Smooth muscle cell (in vitro differentiated cells): ENCODE data around the gene STN1. TPM values are rescaled to one million over a fixed set of nuclear protein-coding genes. Genes with fewer than 3 reads are reported as not detected.

Source experiments
- DNase-seq: peaks from one replicate; lab custom pipeline; 2025; ENCODE audit not compliant: unreplicated experiment; lab: John Stamatoyannopoulos, UW
- H2AFZ ChIP-seq: fragments of 200-600 bp; sonication (generic); 2 replicates; pipeline ENCODE4 v1.6.0; 2016; ENCODE audit warnings: antibody characterized with exemption, low read depth, mild to moderate bottlenecking
- H3F3A ChIP-seq: fragments of 200-600 bp; sonication (generic); 2 replicates; pipeline ENCODE4 v1.6.0; 2017; ENCODE audit warnings: antibody characterized with exemption, low read depth
- H3K27ac ChIP-seq: fragments of 200-600 bp; sonication (generic); 2 replicates; pipeline ENCODE4 v1.5.1; 2016; ENCODE audit warnings: low read depth, mild to moderate bottlenecking
- H3K27me3 ChIP-seq: fragments of 200-600 bp; sonication (generic); 2 replicates; pipeline ENCODE4 v1.6.1; 2016; ENCODE audit warnings: low read depth, mild to moderate bottlenecking
- H3K36me3 ChIP-seq: fragments of 200-600 bp; sonication (generic); 2 replicates; pipeline ENCODE4 v1.5.1; 2016; ENCODE audit warnings: low read depth
- H3K4me1 ChIP-seq: fragments of 200-600 bp; sonication (generic); 2 replicates; pipeline ENCODE4 v1.5.1; 2016; ENCODE audit warnings: low read depth
- H3K4me2 ChIP-seq: fragments of 200-600 bp; sonication (generic); 2 replicates; pipeline ENCODE4 v1.6.0; 2016; ENCODE audit warnings: mild to moderate bottlenecking
- H3K4me3 ChIP-seq: fragments of 200-600 bp; sonication (generic); 2 replicates; pipeline ENCODE4 v1.5.1; 2016; ENCODE audit warnings: mild to moderate bottlenecking
- H3K79me2 ChIP-seq: fragments of 200-600 bp; sonication (generic); 2 replicates; pipeline ENCODE4 v1.6.0; 2016; ENCODE audit warnings: low read depth, mild to moderate bottlenecking
- H3K9ac ChIP-seq: fragments of 200-600 bp; sonication (generic); 2 replicates; pipeline ENCODE4 v1.6.0; 2016; ENCODE audit warnings: low read depth
- H3K9me3 ChIP-seq: fragments of 200-600 bp; sonication (generic); replicated peaks from 2 replicates; pipeline ENCODE4 v1.5.1; 2016; ENCODE audit warnings: low read depth
- H4K20me1 ChIP-seq: fragments of 200-600 bp; sonication (generic); 2 replicates; pipeline ENCODE4 v1.6.0; 2016; ENCODE audit warnings: low read depth
- CTCF ChIP-seq: fragments of 200-600 bp; sonication (generic); IDR thresholded peaks from 2 replicates; pipeline ENCODE4 v1.5.1; 2017; ENCODE audit warnings: borderline replicate concordance, mild to moderate bottlenecking, antibody characterized with exemption; ENCODE audit not compliant: insufficient read depth, poor library complexity, severe bottlenecking
- WGBS: methylation state at CpG from one replicate; pipeline ENCODE4 v1.1.7; 2016; ENCODE audit warnings: low lambda C conversion rate; 5-methylcytosine and 5-hydroxymethylcytosine counted together
- polyA plus RNA-seq: library from polyadenylated mRNA; unstranded; fragments of >200 nt; fragmentation: Nextera tagmentation; extraction: Ambion mirVana; gene quantifications from 2 replicates; pipeline ENCODE4 v1.2.1, GENCODE V29; 2016
- total RNA-seq: library from RNA; depleted of rRNA; stranded (reverse); fragments of >200 nt; gene quantifications from 2 replicates; pipeline ENCODE4 v1.2.3, GENCODE V29; 2014

The STN1 gene
- total and polyA plus RNA-seq, 2 experiments from 2014 or later = 34.9 to 38.6 TPM

GRCh38 chr10:103832806-103833205, 85.2 kb downstream of the STN1 start:
- Histone ChIP-seq H3K4me3 (no peak overlapping the region), H4K20me1 (peaks cover 96% of the 10 kb centered on the region), H3K4me2 (no peak overlapping the region), H3K27ac (no peak overlapping the region), H3K79me2 (peaks cover 92% of the 10 kb centered on the region), H3K27me3 (no peaks in the 10 kb centered on the region), H3K9ac (no peak overlapping the region), H3K36me3 (no peaks in the 10 kb centered on the region), H3K9me3 (no peaks in the 10 kb centered on the region), H3K4me1 (peaks cover 45% of the 10 kb centered on the region), H2AFZ (no peak overlapping the region), H3F3A (peaks cover 36% of the 10 kb centered on the region)
- TF ChIP-seq CTCF = no peak
- no peak for DNase-seq
- WGBS = 91% methylated on average over 2 of the region's 2 CpGs

Other genes with a start within 250 kb of the STN1 start
- 37.6 and 37.9 TPM in 2 replicates for gene SH3PXD2A, start 62.6 kb downstream of the STN1 start, total RNA-seq
- gene SH3PXD2A, start 62.6 kb downstream of the STN1 start, polyA plus RNA-seq = 30.1 and 33.4 TPM in 2 replicates
- gene SLK, start 49.0 kb upstream of the STN1 start, total RNA-seq = 45.7 and 54.9 TPM in 2 replicates
- gene SLK, start 49.0 kb upstream of the STN1 start, polyA plus RNA-seq = 15.5 and 16.9 TPM in 2 replicates
- gene COL17A1, start 167.7 kb upstream of the STN1 start, total RNA-seq = 140 and 150 TPM in 2 replicates
- gene COL17A1, start 167.7 kb upstream of the STN1 start, polyA plus RNA-seq = 31.5 and 167 TPM in 2 replicates
- gene SFR1, start 204.0 kb upstream of the STN1 start, total RNA-seq = 4.1 and 5.3 TPM in 2 replicates
- 4.7 and 5.3 TPM in 2 replicates for gene SFR1, start 204.0 kb upstream of the STN1 start, polyA plus RNA-seq